ENCODE data around the gene NR3C2.
"Not testable (repeated sequence)": the region's sequence is repeated elsewhere in the genome, so short reads cannot be mapped to it uniquely, and the experiment has no call there.

Gene NR3C2

GRCh38 chr4:148192526-148192925 is 249.7 kb downstream of the NR3C2 start:
- no peak for TF ChIP-seq CTCF (IDR thresholded peaks at IDR 0.05; ENCODE audit: low read depth, low read length, missing control alignments)
- no peak for DNase-seq (ENCODE audit: low read depth)
- in situ Hi-C loops (cut with HindIII; ENCODE audit: low sequenced_read_pairs): no loop called here

DNA sequence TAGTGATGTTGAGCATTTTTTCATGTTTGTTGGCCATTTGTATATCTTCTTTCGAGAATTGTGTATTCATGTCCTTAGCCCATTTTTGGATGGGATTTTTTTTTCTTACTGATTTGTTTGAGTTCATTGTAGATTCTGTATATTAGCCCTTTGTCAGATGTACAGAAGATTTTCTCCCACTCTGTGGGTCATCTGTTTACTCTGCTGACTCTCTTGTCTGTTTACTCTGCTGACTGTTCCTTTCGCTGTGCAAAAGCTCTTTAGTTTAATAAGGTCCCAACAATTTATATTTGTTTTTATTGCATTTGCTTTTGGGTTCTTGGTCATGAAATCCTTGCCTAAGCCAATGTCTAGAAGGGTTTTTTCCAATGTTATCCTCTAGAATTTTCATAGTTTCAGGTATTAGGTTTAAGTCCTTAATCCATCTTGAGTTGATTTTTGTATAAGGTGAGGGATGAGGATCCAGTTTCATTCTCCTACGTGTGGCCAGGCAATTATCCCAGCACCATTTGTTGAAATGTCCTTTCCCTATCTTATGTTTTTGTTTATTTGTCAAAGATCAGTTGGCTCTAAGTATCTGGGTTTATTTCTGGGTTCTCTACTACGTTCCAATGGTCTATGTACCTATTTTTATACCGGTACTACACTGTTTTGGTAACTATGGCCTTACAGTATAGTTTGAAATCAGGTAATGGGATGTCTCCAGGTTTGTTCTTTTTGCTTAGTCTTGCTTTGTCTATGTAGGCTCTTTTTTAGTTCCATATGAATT is 254.6 kb downstream of the NR3C2 start:
- DNase-seq (ENCODE audit: low read depth); in situ Hi-C loops (cut with HindIII; ENCODE audit: low sequenced_read_pairs); H3K4me3 ChIP-seq (ENCODE audit: low read depth, low read length): not testable (repeated sequence)

More at GRCh38 chr4:148192526-148192925, 249.7 kb downstream of the NR3C2 start:
- no peak overlapping the region for H3K4me3 ChIP-seq (ENCODE audit: low read depth, low read length)

GRCh38 chr4:148184922-148185321 is 257.3 kb downstream of the NR3C2 start:
- DNase-seq (ENCODE audit: low read depth): no peak
- H3K4me3 ChIP-seq (ENCODE audit: low read depth, low read length): no peak overlapping the region
- no peak for TF ChIP-seq CTCF (IDR thresholded peaks at IDR 0.05; ENCODE audit: low read depth, low read length, missing control alignments)
- in situ Hi-C loops (cut with HindIII; ENCODE audit: low sequenced_read_pairs): no loop called here

GRCh38 chr4:148182230-148182911 is 259.8 kb downstream of the NR3C2 start:
- H3K4me3 ChIP-seq (ENCODE audit: low read depth, low read length): no peak overlapping the region
- in situ Hi-C loops (cut with HindIII; ENCODE audit: low sequenced_read_pairs): no loop called here
- DNase-seq (ENCODE audit: low read depth): no peak
- TF ChIP-seq CTCF (IDR thresholded peaks at IDR 0.05; ENCODE audit: low read depth, low read length, missing control alignments): no peak

DNA sequence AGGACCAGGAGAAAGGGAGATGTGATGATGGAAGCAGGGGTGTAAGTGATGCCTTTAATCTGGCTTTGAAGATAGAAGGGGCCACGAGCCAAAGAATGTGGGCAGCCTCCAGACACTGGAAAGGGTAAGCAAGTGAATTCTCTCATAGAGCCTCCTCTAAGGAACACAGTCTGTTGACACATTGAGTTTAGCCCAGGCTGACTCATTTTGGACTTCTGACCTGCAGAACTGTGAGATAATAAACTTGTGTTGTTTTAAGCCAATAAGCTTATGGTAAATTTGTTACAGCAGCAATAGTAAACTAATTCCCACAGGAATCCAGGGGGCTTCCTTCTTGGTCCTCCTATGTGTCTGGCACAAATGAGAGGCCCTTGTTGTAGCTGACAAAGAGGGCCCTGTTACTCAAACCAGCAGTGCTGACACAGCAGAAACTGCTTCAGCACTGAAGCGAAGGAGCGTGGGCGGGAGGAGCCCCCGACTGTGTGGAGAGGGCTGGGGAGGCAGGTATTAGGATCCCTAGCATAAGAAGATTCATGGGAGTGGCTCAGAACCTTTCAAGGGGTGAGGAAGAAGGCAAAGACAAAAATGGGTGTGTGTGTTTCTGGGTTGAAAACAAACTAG is 268.7 kb downstream of the NR3C2 start:
- in situ Hi-C loops (cut with HindIII; ENCODE audit: low sequenced_read_pairs): no loop called here
- TF ChIP-seq CTCF (IDR thresholded peaks at IDR 0.05; ENCODE audit: low read depth, low read length, missing control alignments): no peak
- no peak overlapping the region for H3K4me3 ChIP-seq (ENCODE audit: low read depth, low read length)
- DNase-seq (ENCODE audit: low read depth): no peak

DNA sequence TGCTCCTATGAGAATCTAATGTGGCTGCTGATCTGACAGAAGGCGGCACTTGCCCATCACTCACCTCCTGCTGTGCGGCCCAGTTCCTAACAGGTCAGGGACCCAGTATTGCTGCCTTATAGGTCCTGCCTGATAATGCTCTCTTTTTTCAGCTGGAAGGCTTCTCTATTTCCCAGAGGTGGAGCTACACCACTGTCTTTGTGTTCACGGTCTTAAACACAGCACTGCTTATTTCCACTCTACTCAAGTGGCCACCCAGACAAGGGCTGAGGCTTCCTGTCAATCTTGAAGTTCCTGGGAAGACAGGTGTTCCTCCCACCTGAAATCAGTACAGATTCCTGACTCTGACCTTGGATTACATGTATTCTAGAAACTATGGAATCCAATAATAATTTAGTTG is 270.6 kb downstream of the NR3C2 start:
- H3K4me3 ChIP-seq (ENCODE audit: low read depth, low read length): no peak overlapping the region
- TF ChIP-seq CTCF (IDR thresholded peaks at IDR 0.05; ENCODE audit: low read depth, low read length, missing control alignments): no peak
- DNase-seq (ENCODE audit: low read depth): no peak
- in situ Hi-C loops (cut with HindIII; ENCODE audit: low sequenced_read_pairs): no loop called here

All from astrocyte of the cerebellum (primary cell).